Activated T-helper 9 cell treated with anti-CD3 and anti-CD28 coated beads, Interleukin-2, amount 50 U/mL, for 16 hours (primary cell): Measurements from ENCODE around the gene ZNF415.
A peak's percentile ranks its signal among the peaks of the same experiment; 100 is the strongest.
"Not testable (repeated sequence)": the region's sequence is repeated elsewhere in the genome, so short reads cannot be mapped to it uniquely, and the experiment has no call there.

ENCODE experiments used
- DNase-seq: peaks from one replicate; pipeline ENCODE4 v3.0.0-alpha.2; 2020; ENCODE audit warnings: low read depth

ZNF415 gene

GRCh38 chr19:53102756-53103233, 29.9 kb downstream of the ZNF415 start:
- peak; percentile 2 for DNase-seq

GRCh38 chr19:53102206-53102755, 30.4 kb downstream of the ZNF415 start:
- no peak for DNase-seq

GRCh38 chr19:53101518-53101917, 31.2 kb downstream of the ZNF415 start:
- no peak for DNase-seq

GRCh38 chr19:53098570-53098969, 34.1 kb downstream of the ZNF415 start:
- not testable (repeated sequence) for DNase-seq

GRCh38 chr19:53096982-53097690, 35.6 kb downstream of the ZNF415 start:
- not testable (repeated sequence) for DNase-seq

- DNase-seq = not testable (repeated sequence)
These were observed 36.1 kb downstream of the ZNF415 start for GRCh38 chr19:53096579-53096978.

- DNase-seq = no peak
These were observed 37.7 kb downstream of the ZNF415 start for GRCh38 chr19:53094754-53095575.

GRCh38 chr19:53092723-53093122, 40.0 kb downstream of the ZNF415 start:
- no peak for DNase-seq

- no peak for DNase-seq
These were observed 41.1 kb downstream of the ZNF415 start for GRCh38 chr19:53091413-53092254.

- DNase-seq = no peak
These were observed 44.6 kb downstream of the ZNF415 start for GRCh38 chr19:53088091-53088490.

- no peak for DNase-seq
These were observed 45.8 kb downstream of the ZNF415 start for GRCh38 chr19:53086949-53087348.

GRCh38 chr19:53085496-53085895, 47.2 kb downstream of the ZNF415 start:
- DNase-seq = no peak

GRCh38 chr19:53082929-53083328, 49.8 kb downstream of the ZNF415 start:
- no peak for DNase-seq

- no peak for DNase-seq
These were observed 53.3 kb downstream of the ZNF415 start for GRCh38 chr19:53079313-53079924.

GRCh38 chr19:53078668-53079067, 54.0 kb downstream of the ZNF415 start:
- DNase-seq = no peak

- DNase-seq = no peak
These were observed 55.7 kb downstream of the ZNF415 start for GRCh38 chr19:53076984-53077383.

GRCh38 chr19:53068834-53069233, 63.9 kb downstream of the ZNF415 start:
- DNase-seq = no peak

GRCh38 chr19:53068199-53068598, 64.5 kb downstream of the ZNF415 start:
- no peak for DNase-seq

GRCh38 chr19:53057904-53058580, 74.7 kb downstream of the ZNF415 start:
- no peak for DNase-seq
